ENCODE measurements around the gene SLC6A13.

Gene SLC6A13

GRCh38 chr12:203462-204260 is 59.0 kb downstream of the SLC6A13 start:
- ATAC-seq: peak; percentile 74
- TF ChIP-seq OSR1 (CRISPR knock-in tag; IDR thresholded peaks at IDR 0.05) (no peak), ZC3H10 (CRISPR knock-in tag; IDR thresholded peaks at IDR 0.05) (no peak), GLIS3 (CRISPR knock-in tag; IDR thresholded peaks at IDR 0.05) (no peak), RARB (CRISPR knock-in tag; IDR thresholded peaks at IDR 0.05) (no peak), CREB5 (CRISPR knock-in tag; IDR thresholded peaks at IDR 0.05; ENCODE audit: low read depth) (no peak), ZNF8 (CRISPR knock-in tag; IDR thresholded peaks at IDR 0.05) (no peak), ZNF70 (CRISPR knock-in tag; IDR thresholded peaks at IDR 0.05) (no peak), TCF4 (CRISPR knock-in tag; IDR thresholded peaks at IDR 0.05; ENCODE audit: borderline replicate concordance) (no peak), PATZ1 (CRISPR knock-in tag; IDR thresholded peaks at IDR 0.05; ENCODE audit: borderline replicate concordance) (no peak), ESRRG (CRISPR knock-in tag; IDR thresholded peaks at IDR 0.05) (no peak), PPARA (CRISPR knock-in tag; IDR thresholded peaks at IDR 0.05; ENCODE audit: borderline replicate concordance) (no peak)

GRCh38 chr12:203074-203461 is 59.6 kb downstream of the SLC6A13 start:
- ATAC-seq: no peak
- no peak for TF ChIP-seq TSHZ2 (CRISPR knock-in tag; IDR thresholded peaks at IDR 0.05)

- no peak for ATAC-seq
- TF ChIP-seq TOX (CRISPR knock-in tag; IDR thresholded peaks at IDR 0.05; ENCODE audit: borderline replicate concordance) (no peak), PPARA (CRISPR knock-in tag; IDR thresholded peaks at IDR 0.05; ENCODE audit: borderline replicate concordance) (no peak), ZNF70 (CRISPR knock-in tag; IDR thresholded peaks at IDR 0.05) (no peak), ESRRG (CRISPR knock-in tag; IDR thresholded peaks at IDR 0.05) (no peak), CSDC2 (CRISPR knock-in tag; IDR thresholded peaks at IDR 0.05) (no peak), CSRNP3 (CRISPR knock-in tag; IDR thresholded peaks at IDR 0.05) (no peak), OSR1 (CRISPR knock-in tag; IDR thresholded peaks at IDR 0.05) (no peak), PATZ1 (CRISPR knock-in tag; IDR thresholded peaks at IDR 0.05; ENCODE audit: borderline replicate concordance) (no peak), RARB (CRISPR knock-in tag; IDR thresholded peaks at IDR 0.05) (no peak), GLIS3 (CRISPR knock-in tag; IDR thresholded peaks at IDR 0.05) (no peak), ZC3H10 (CRISPR knock-in tag; IDR thresholded peaks at IDR 0.05) (no peak), ZFP3 (CRISPR knock-in tag; IDR thresholded peaks at IDR 0.05) (no peak), SNAI2 (CRISPR knock-in tag; IDR thresholded peaks at IDR 0.05) (no peak), BACH2 (CRISPR knock-in tag; IDR thresholded peaks at IDR 0.05; ENCODE audit: borderline replicate concordance) (no peak), TSHZ2 (CRISPR knock-in tag; IDR thresholded peaks at IDR 0.05) (no peak), ISL1 (CRISPR knock-in tag; IDR thresholded peaks at IDR 0.05) (no peak), ZNF565 (CRISPR knock-in tag; conservative IDR thresholded peaks at IDR 0.05; ENCODE audit: low read depth) (no peak)
Measured at GRCh38 chr12:202081-202731, 60.4 kb downstream of the SLC6A13 start.

All from SK-N-SH treated with all-trans-retinoic acid at 6 μM for 48 hours (cell line).